GM12878 (cell line): ENCODE results near the gene MYO9B. TPM values are rescaled to one million over a fixed set of nuclear protein-coding genes. Genes with fewer than 3 reads are reported as not detected.

Experiments used
- ATAC-seq: fragments of 200-7000 bp; cut with Tn5 transposase; 3 replicates; pipeline ENCODE4 v1.9.1; 2020; ENCODE audit warnings: mild to moderate bottlenecking, moderate library complexity
- BruUV-seq: library from RNA; stranded (reverse); fragments of 400-500 nt; replicated peaks from 2 replicates; lab custom pipeline; 2021; lab: Mats Ljungman, UMichigan
- CTCF ChIA-PET: fragments of 300-600 bp; sonication (Branson Sonifier 250); formaldehyde crosslinking; extraction: SDS; loops from one replicate; lab custom pipeline; 2021; ENCODE audit warnings: inconsistent platforms; lab: Yijun Ruan, JAX
- POLR2A ChIA-PET: fragments of 350-600 bp; formaldehyde crosslinking; extraction: SDS; loops from one replicate; lab custom pipeline; 2021; ENCODE audit warnings: inconsistent platforms; lab: Charles Lee
- RAD21 ChIA-PET: fragments of 300-600 bp; sonication (Branson Sonifier 250); formaldehyde crosslinking; loops from one replicate; lab custom pipeline; 2023; ENCODE audit warnings: antibody characterized with exemption; ENCODE audit not compliant: unreplicated experiment; lab: Charles Lee
- SMC1A ChIA-PET: fragments of 300-600 bp; sonication (Branson Sonifier 250); formaldehyde crosslinking; loops from one replicate; lab custom pipeline; 2023; ENCODE audit not compliant: unreplicated experiment, uncharacterized antibody; lab: Charles Lee
- DNase-seq: peaks from one replicate; pipeline ENCODE4 v3.0.0-alpha.2; 2011; ENCODE audit warnings: low read depth, low spot score
- FAIRE-seq: peaks from 3 replicates; lab custom pipeline; 2011; peaks lifted over from hg19 to GRCh38; lab: Jason Lieb, UNC
- H2AFZ ChIP-seq: 2 replicates; pipeline ENCODE4 v1.6.0; 2011; ENCODE audit warnings: low read depth, low read length, control low read depth; ENCODE audit not compliant: control insufficient read depth
- H3K27ac ChIP-seq: 2 replicates; pipeline ENCODE4 v1.5.1; 2011; ENCODE audit warnings: control low read depth; ENCODE audit not compliant: control insufficient read depth, insufficient read depth
- H3K27me3 ChIP-seq, 2 experiments: replicated peaks in 1 of 2; 2 replicates each; pipeline versions ENCODE4 v1.6.0 to v1.6.1; 2011; ENCODE audit warnings: low read length in 1 of 2; ENCODE audit not compliant: control insufficient read depth in 2 of 2, insufficient read depth in 2 of 2
- H3K36me3 ChIP-seq, 2 experiments: 2 replicates each; pipeline ENCODE4 v1.5.1; 2011; ENCODE audit warnings: low read length in 1 of 2; ENCODE audit not compliant: control insufficient read depth in 2 of 2, insufficient read depth in 2 of 2
- H3K4me1 ChIP-seq: 2 replicates; pipeline ENCODE4 v1.6.1; 2011; ENCODE audit warnings: mild to moderate bottlenecking, low read length, moderate library complexity, mixed read lengths; ENCODE audit not compliant: control insufficient read depth, insufficient read depth
- H3K4me2 ChIP-seq: 2 replicates; pipeline ENCODE4 v1.6.0; 2011; ENCODE audit warnings: control low read depth; ENCODE audit not compliant: control insufficient read depth, insufficient read depth
- H3K4me3 ChIP-seq: fragments of 200-600 bp; sonication (generic); 2 replicates; pipeline ENCODE4 v1.5.1; 2016
- H3K79me2 ChIP-seq: 2 replicates; pipeline ENCODE4 v1.6.0; 2011; ENCODE audit warnings: low read length; ENCODE audit not compliant: control insufficient read depth, insufficient read depth
- H3K9ac ChIP-seq: 2 replicates; pipeline ENCODE4 v1.8.0; 2011; ENCODE audit warnings: low read length, control low read depth, mixed read lengths; ENCODE audit not compliant: control insufficient read depth, insufficient read depth
- H3K9me3 ChIP-seq: replicated peaks from 3 replicates; pipeline ENCODE4 v1.5.1; 2011; ENCODE audit warnings: mild to moderate bottlenecking, low read length; ENCODE audit not compliant: control insufficient read depth, insufficient read depth
- H4K20me1 ChIP-seq: 2 replicates; pipeline ENCODE4 v1.6.0; 2011; ENCODE audit not compliant: control insufficient read depth, insufficient read depth
- CHD4 ChIP-seq: fragments of 200-600 bp; sonication (generic); IDR thresholded peaks from 2 replicates; pipeline ENCODE4 v1.6.1; 2016; ENCODE audit warnings: mild to moderate bottlenecking
- CREM ChIP-seq: IDR thresholded peaks from 2 replicates; pipeline ENCODE4 v1.6.1; 2014; ENCODE audit warnings: antibody characterized with exemption, low read depth
- GABPA ChIP-seq: IDR thresholded peaks from 2 replicates; pipeline ENCODE4 v1.6.1; 2014; ENCODE audit warnings: antibody characterized with exemption, low read depth, mild to moderate bottlenecking, inconsistent platforms
- HDAC2 ChIP-seq: fragments of 200-600 bp; sonication (generic); IDR thresholded peaks from 2 replicates; pipeline ENCODE4 v1.6.1; 2017
- JUNB ChIP-seq: IDR thresholded peaks from 2 replicates; pipeline ENCODE4 v1.6.1; 2016; ENCODE audit warnings: antibody characterized with exemption, mild to moderate bottlenecking
- MEF2B ChIP-seq: fragments of 450-650 bp; IDR thresholded peaks from 2 replicates; pipeline ENCODE4 v1.6.1; 2018; ENCODE audit warnings: mild to moderate bottlenecking, moderate library complexity; ENCODE audit not compliant: partially characterized antibody, poor library complexity, severe bottlenecking
- NRF1 ChIP-seq: conservative IDR thresholded peaks from 2 replicates; pipeline ENCODE4 v1.6.1; 2011; ENCODE audit warnings: mild to moderate bottlenecking, low read depth, low read length, improper control_type of control experiment
- POLR2A ChIP-seq: IDR thresholded peaks from 2 replicates; pipeline ENCODE4 v1.6.1; 2011; ENCODE audit warnings: low read depth, mild to moderate bottlenecking, low read length
- RB1 ChIP-seq: fragments of 450-650 bp; formaldehyde crosslinking; IDR thresholded peaks from 2 replicates; pipeline ENCODE4 v1.6.1; 2017; ENCODE audit warnings: mild to moderate bottlenecking, borderline replicate concordance
- TARDBP ChIP-seq: IDR thresholded peaks from 2 replicates; pipeline ENCODE4 v1.6.1; 2016; ENCODE audit warnings: borderline replicate concordance
- TCF7 ChIP-seq: IDR thresholded peaks from 2 replicates; pipeline ENCODE4 v1.6.1; 2014; ENCODE audit warnings: antibody characterized with exemption, borderline replicate concordance
- ZBED1 ChIP-seq: IDR thresholded peaks from 2 replicates; pipeline ENCODE4 v1.6.1; 2016; ENCODE audit warnings: borderline replicate concordance
- ZNF274 ChIP-seq: IDR thresholded peaks from one replicate; pipeline ENCODE4 v1.8.0; 2011; ENCODE audit not compliant: insufficient read length, insufficient read depth
- WGBS: methylation state at CpG from one replicate; pipeline ENCODE4 v1.1.6; 2016; ENCODE audit warnings: low lambda C conversion rate; ENCODE audit not compliant: insufficient replicate concordance, insufficient coverage; ENCODE audit errors: missing lambda C conversion rate; 5-methylcytosine and 5-hydroxymethylcytosine counted together
- in situ Hi-C: fragments of 300-500 bp; cut with MboI; formaldehyde crosslinking; loops from 9 replicates; pipeline ENCODE4 v1.14.3; 2018; ENCODE audit warnings: mixed read lengths
- intact Hi-C: fragments of 100-400 bp; cut with micrococcal nuclease; formaldehyde crosslinking; loops from one replicate; pipeline ENCODE4 v1.14.2; 2022; ENCODE audit not compliant: unreplicated experiment
- polyA plus RNA-seq, 11 experiments: library from polyadenylated mRNA; depleted of rRNA in 4 of 11; unstranded in 6 of 11; stranded (reverse) in 5 of 11; fragments of >200 nt; fragmentation: Nextera tagmentation in 4 of 11; fragmentation: Illumina TruSeq in 1 of 11; extraction: Ambion mirVana in 4 of 11; extraction: Trizol in 1 of 11; gene quantifications; 1 replicate in 1 of 11; 2 replicates in 10 of 11; pipeline versions ENCODE4 v1.2.1 to v1.2.3, GENCODE V29; 2011 to 2016; ENCODE audit warnings: inconsistent platforms in 2 of 11, missing spikeins in 2 of 11, low read depth in 1 of 11
- total RNA-seq, 4 experiments: library from RNA; depleted of rRNA in 3 of 4; stranded (reverse); fragments of >200 nt in 3 of 4; fragmentation: Illumina TruSeq in 1 of 4; extraction: Trizol in 1 of 4; gene quantifications; 2 replicates each; pipeline versions ENCODE4 v1.2.1 to v1.2.3, GENCODE V29; 2013 to 2021

Gene MYO9B
- total and polyA plus RNA-seq, 10 of the 15 experiments (the other 5 are each of a cell fraction or from before 2014, with no cell fraction given): 5.4 to 165 (median 45.8) TPM

DNA sequence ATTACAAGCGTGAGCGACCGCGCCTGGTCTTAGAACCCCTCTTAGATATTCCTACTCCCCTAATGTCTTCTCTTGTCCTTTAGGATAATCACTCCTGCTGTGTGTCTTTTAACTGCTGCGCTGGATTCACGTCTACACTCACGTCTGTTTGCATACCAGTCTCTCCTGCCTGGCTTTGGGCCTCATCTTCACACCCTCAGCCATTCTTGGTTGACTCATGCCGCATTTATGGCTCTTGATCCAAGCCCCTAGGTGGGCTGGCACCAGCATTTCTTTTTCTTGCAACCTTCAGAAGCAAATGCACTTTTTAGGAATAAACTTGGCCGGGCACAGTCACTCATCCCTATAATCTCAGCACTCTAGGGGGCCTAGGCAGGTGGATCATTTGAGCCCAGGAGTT lies 22.7 kb downstream of the MYO9B start:
- no TSS peak for BruUV-seq
- H3K79me2 ChIP-seq: peaks cover 80% of the 10 kb centered on the region
- DNase-seq (no peak), ATAC-seq (no peak), FAIRE-seq (no peak)
- ChIA-PET CTCF (interaction anchor here (0.8 kb wide), 1 partner anchor 58 kb away, joined by 3 read pairs; no protein-coding TSS in a partner anchor), SMC1A (no interaction called here), RAD21 (no interaction called here), POLR2A (interaction anchor here (0.6 kb wide), 1 partner anchor 34 kb away, joined by 5 read pairs; no protein-coding TSS in a partner anchor)
- H3K27me3 ChIP-seq: no peaks in the 10 kb centered on the region
- in situ Hi-C loops (no loop called here), intact Hi-C loops (no loop called here)
- H3K4me2 ChIP-seq: no peak overlapping the region
- TF ChIP-seq ZNF274: no peak
- TF ChIP-seq CHD4: no peak
- no peak for TF ChIP-seq TCF7
- TF ChIP-seq HDAC2: no peak
- no peak for TF ChIP-seq RB1
- no peak for TF ChIP-seq GABPA
- TF ChIP-seq CREM: no peak
- TF ChIP-seq NRF1: no peak
- TF ChIP-seq JUNB: no peak
- no peak for TF ChIP-seq POLR2A
- no peak for TF ChIP-seq MEF2B
- TF ChIP-seq ZBED1: no peak
- no peak for TF ChIP-seq TARDBP
- peaks cover under 1% of the 10 kb centered on the region for H4K20me1 ChIP-seq
- peaks cover 4% of the 10 kb centered on the region for H3K4me1 ChIP-seq
- no peak overlapping the region for H3K4me3 ChIP-seq
- no peak overlapping the region for H3K9ac ChIP-seq
- no peak overlapping the region for H2AFZ ChIP-seq
- no peak overlapping the region for H3K27ac ChIP-seq
- no peaks in the 10 kb centered on the region; the same call in 2 of the 3 replicates for H3K9me3 ChIP-seq
- WGBS: 98% methylated on average over 9 of the region's 9 CpGs
- peaks cover 15 to 36% of the 10 kb centered on the region in 2 experiments for H3K36me3 ChIP-seq
